IMR-90 (cell line): Measurements from ENCODE around the gene NPTX1. TPM values are rescaled to one million over a fixed set of nuclear protein-coding genes. Genes with fewer than 3 reads are reported as not detected.

ENCODE experiments used
- ATAC-seq: fragments of 200-7000 bp; cut with Tn5 transposase; 2 replicates; pipeline ENCODE4 v1.9.1; 2020; ENCODE audit warnings: low read depth, mild to moderate bottlenecking, moderate library complexity
- BruUV-seq: library from RNA; stranded (reverse); fragments of 400-500 nt; replicated peaks from 2 replicates; lab custom pipeline; 2021; lab: Mats Ljungman, UMichigan
- CTCF ChIA-PET: fragments of 300-600 bp; formaldehyde crosslinking; extraction: SDS; loops from one replicate; lab custom pipeline; 2021; ENCODE audit warnings: antibody characterized with exemption; lab: Yijun Ruan, JAX
- POLR2A ChIA-PET: fragments of 300-600 bp; sonication (Branson Sonifier 250); formaldehyde crosslinking; loops from one replicate; lab custom pipeline; 2022; ENCODE audit warnings: antibody characterized with exemption; ENCODE audit not compliant: unreplicated experiment; lab: Charles Lee
- DNase-seq: peaks from one replicate; pipeline ENCODE4 v3.0.0; 2013
- H2AFZ ChIP-seq: replicated peaks from 2 replicates; pipeline ENCODE3; 2013; ENCODE audit warnings: low read length, mild to moderate bottlenecking; ENCODE audit not compliant: poor library complexity
- H2AK5ac ChIP-seq: 2 replicates; pipeline ENCODE4 v1.6.1; 2013; ENCODE audit warnings: low read depth, low read length, inconsistent platforms
- H2AK9ac ChIP-seq: replicated peaks from 2 replicates; pipeline ENCODE3; 2013; ENCODE audit warnings: mild to moderate bottlenecking, low read depth, low read length, moderate library complexity; ENCODE audit not compliant: poor library complexity
- H2BK120ac ChIP-seq: 2 replicates; pipeline ENCODE4 v1.6.1; 2013; ENCODE audit warnings: low read depth, low read length, inconsistent platforms
- H2BK15ac ChIP-seq: 3 replicates; pipeline ENCODE4 v1.6.1; 2013; ENCODE audit warnings: low read depth, low read length, inconsistent platforms
- H2BK20ac ChIP-seq: 2 replicates; pipeline ENCODE4 v1.6.1; 2013; ENCODE audit warnings: low read depth, mild to moderate bottlenecking, inconsistent platforms, low read length, moderate library complexity
- H2BK5ac ChIP-seq: 2 replicates; pipeline ENCODE4 v1.6.1; 2013; ENCODE audit warnings: mild to moderate bottlenecking, low read depth, low read length, inconsistent platforms; ENCODE audit not compliant: poor library complexity, severe bottlenecking
- H3K14ac ChIP-seq: replicated peaks from 2 replicates; pipeline ENCODE4 v1.6.1; 2013; ENCODE audit warnings: low read depth, low read length, inconsistent platforms
- H3K18ac ChIP-seq: 2 replicates; pipeline ENCODE4 v1.6.1; 2013; ENCODE audit warnings: low read depth, low read length, control low read depth
- H3K23ac ChIP-seq: 2 replicates; pipeline ENCODE4 v1.6.1; 2013; ENCODE audit warnings: low read depth, low read length, inconsistent platforms
- H3K27ac ChIP-seq: 2 replicates; pipeline ENCODE4 v1.5.1; 2013; ENCODE audit warnings: mild to moderate bottlenecking, control low read depth, low read length; ENCODE audit not compliant: insufficient read depth
- H3K27me3 ChIP-seq: 2 replicates; pipeline ENCODE4 v1.6.1; 2013; ENCODE audit warnings: low read length; ENCODE audit not compliant: control insufficient read depth, insufficient read depth
- H3K36me3 ChIP-seq: 2 replicates; pipeline ENCODE4 v1.6.1; 2013; ENCODE audit warnings: low read length, mixed read lengths; ENCODE audit not compliant: control insufficient read depth, insufficient read depth
- H3K4ac ChIP-seq: 2 replicates; pipeline ENCODE4 v1.6.1; 2013; ENCODE audit warnings: low read depth, low read length, inconsistent platforms
- H3K4me1 ChIP-seq: 2 replicates; pipeline ENCODE4 v1.6.1; 2013; ENCODE audit warnings: low read length, mixed read lengths; ENCODE audit not compliant: control insufficient read depth, insufficient read depth
- H3K4me2 ChIP-seq: 2 replicates; pipeline ENCODE4 v1.6.1; 2013; ENCODE audit warnings: low read depth, mild to moderate bottlenecking, control low read depth, low read length, moderate library complexity
- H3K4me3 ChIP-seq: 2 replicates; pipeline ENCODE4 v1.5.1; 2013; ENCODE audit warnings: low read depth, mild to moderate bottlenecking, control low read depth, low read length, moderate library complexity; ENCODE audit not compliant: insufficient read depth
- H3K56ac ChIP-seq: 2 replicates; pipeline ENCODE4 v1.6.1; 2013; ENCODE audit warnings: low read length, inconsistent platforms; ENCODE audit not compliant: insufficient read depth; ENCODE audit errors: extremely low read depth
- H3K79me1 ChIP-seq, 2 experiments: 2 replicates each; pipeline ENCODE4 v1.6.1; 2013; ENCODE audit warnings: low read length in 2 of 2, inconsistent platforms in 1 of 2, low read depth in 1 of 2
- H3K9ac ChIP-seq: 2 replicates; pipeline ENCODE4 v1.6.1; 2013; ENCODE audit warnings: low read depth, low read length, control low read depth
- H3K9me1 ChIP-seq: 2 replicates; pipeline ENCODE4 v1.6.1; 2013; ENCODE audit warnings: low read length, inconsistent platforms; ENCODE audit not compliant: insufficient read depth
- H3K9me3 ChIP-seq: 2 replicates; pipeline ENCODE4 v1.6.1; 2013; ENCODE audit warnings: low read length; ENCODE audit not compliant: control insufficient read depth, insufficient read depth
- H4K20me1 ChIP-seq: 2 replicates; pipeline ENCODE4 v1.6.1; 2013; ENCODE audit warnings: low read length, inconsistent platforms; ENCODE audit not compliant: insufficient read depth
- H4K5ac ChIP-seq: 2 replicates; pipeline ENCODE4 v1.6.1; 2013; ENCODE audit warnings: mild to moderate bottlenecking, low read depth, low read length, control low read depth
- H4K8ac ChIP-seq, 2 experiments: 2 replicates each; pipeline ENCODE4 v1.6.1; 2013; ENCODE audit warnings: low read depth in 2 of 2, low read length in 2 of 2, control low read depth in 1 of 2, inconsistent platforms in 1 of 2
- H4K91ac ChIP-seq: 2 replicates; pipeline ENCODE4 v1.6.1; 2013; ENCODE audit warnings: low read depth, low read length, inconsistent platforms; ENCODE audit not compliant: insufficient read depth
- BHLHE40 ChIP-seq: fragments of 150-350 bp; IDR thresholded peaks from 2 replicates; pipeline ENCODE4 v1.6.1; 2016; ENCODE audit warnings: mild to moderate bottlenecking, low read depth, low read length
- CEBPB ChIP-seq: IDR thresholded peaks from 2 replicates; pipeline ENCODE4 v1.6.1; 2012; ENCODE audit warnings: low read depth, low read length, improper control_type of control experiment
- CHD1 ChIP-seq: IDR thresholded peaks from 2 replicates; pipeline ENCODE4 v1.6.1; 2012; ENCODE audit warnings: low read depth, low read length, improper control_type of control experiment
- FOS ChIP-seq: fragments of 150-350 bp; IDR thresholded peaks from 2 replicates; pipeline ENCODE4 v1.6.1; 2016; ENCODE audit warnings: low read depth, low read length
- MAFK ChIP-seq: IDR thresholded peaks from 2 replicates; pipeline ENCODE4 v1.6.1; 2012; ENCODE audit warnings: low read depth, low read length, improper control_type of control experiment
- MAZ ChIP-seq: IDR thresholded peaks from 2 replicates; pipeline ENCODE4 v1.6.1; 2012; ENCODE audit warnings: low read depth, mild to moderate bottlenecking, low read length, improper control_type of control experiment, moderate library complexity, borderline replicate concordance
- MXI1 ChIP-seq: IDR thresholded peaks from 2 replicates; pipeline ENCODE4 v1.6.1; 2012; ENCODE audit warnings: low read depth, mild to moderate bottlenecking, low read length, moderate library complexity, borderline replicate concordance
- NFE2L2 ChIP-seq: fragments of 150-350 bp; IDR thresholded peaks from 2 replicates; pipeline ENCODE4 v1.6.1; 2016; ENCODE audit warnings: low read depth, mild to moderate bottlenecking, low read length
- POLR2A ChIP-seq: IDR thresholded peaks from 2 replicates; pipeline ENCODE4 v1.6.1; 2012; ENCODE audit warnings: mild to moderate bottlenecking, low read depth, low read length
- RAD21 ChIP-seq: IDR thresholded peaks from 2 replicates; pipeline ENCODE4 v1.6.1; 2012; ENCODE audit warnings: low read length, improper control_type of control experiment
- RCOR1 ChIP-seq: IDR thresholded peaks from 2 replicates; pipeline ENCODE4 v1.6.1; 2012; ENCODE audit warnings: mild to moderate bottlenecking, low read length, improper control_type of control experiment; ENCODE audit not compliant: insufficient replicate concordance
- RFX5 ChIP-seq: IDR thresholded peaks from 2 replicates; pipeline ENCODE4 v1.8.0; 2012; ENCODE audit warnings: low read depth, mild to moderate bottlenecking, low read length, moderate library complexity
- SMC3 ChIP-seq: fragments of 150-350 bp; IDR thresholded peaks from 2 replicates; pipeline ENCODE4 v1.6.1; 2016; ENCODE audit warnings: low read depth, mild to moderate bottlenecking, antibody characterized with exemption, low read length, moderate library complexity
- WGBS, 2 experiments: methylation state at CpG; one replicate each; pipeline versions ENCODE4 v1.1.5 to v1.1.7; 2013; ENCODE audit warnings: missing lambda C conversion rate in 2 of 2; ENCODE audit not compliant: insufficient read length in 1 of 2; ENCODE audit errors: extremely low coverage in 2 of 2; 5-methylcytosine and 5-hydroxymethylcytosine counted together
- dilution Hi-C: fragments of 300-500 bp; cut with HindIII; formaldehyde crosslinking; loops from one replicate; pipeline ENCODE4 v1.14.3; 2018; ENCODE audit warnings: low sequenced_read_pairs; ENCODE audit not compliant: unreplicated experiment
- in situ Hi-C: fragments of 300-500 bp; cut with MboI; formaldehyde crosslinking; loops from 3 replicates; pipeline ENCODE4 v1.14.3; 2019; ENCODE audit warnings: low sequenced_read_pairs, inconsistent platforms, mixed read lengths
- intact Hi-C: fragments of 100-400 bp; cut with micrococcal nuclease; formaldehyde crosslinking; loops from 2 replicates; pipeline ENCODE4 v1.10.0; 2022
- polyA plus RNA-seq, 3 experiments: library from polyadenylated mRNA; depleted of rRNA; stranded (reverse); fragments of >200 nt; gene quantifications; 2 replicates each; pipeline ENCODE4 v1.2.3, GENCODE V29; 2012; ENCODE audit warnings: low replicate concordance in 1 of 3
- total RNA-seq: library from RNA; depleted of rRNA; stranded (reverse); fragments of >200 nt; gene quantifications from 2 replicates; pipeline ENCODE4 v1.2.3, GENCODE V29; 2012
- TF ChIP-seq, protein P1 (sequence below): fragments of 150-350 bp; IDR thresholded peaks from 2 replicates; pipeline ENCODE4 v1.6.1; 2016; ENCODE audit warnings: low read depth, mild to moderate bottlenecking, low read length, moderate library complexity, borderline replicate concordance
- TF ChIP-seq, protein P2 (sequence below): conservative IDR thresholded peaks from 2 replicates; pipeline ENCODE4 v1.5.1; 2012; ENCODE audit warnings: mild to moderate bottlenecking, low read depth, low read length, improper control_type of control experiment
- TF ChIP-seq, protein P3 (sequence below): fragments of 150-350 bp; IDR thresholded peaks from 2 replicates; pipeline ENCODE4 v1.6.1; 2017; ENCODE audit warnings: mild to moderate bottlenecking, antibody characterized with exemption, low read length, low read depth

NPTX1 gene
- total and polyA plus RNA-seq, 2 of the 4 experiments (the other 2 are of a cell fraction): 20.8 to 39.5 TPM

DNA sequence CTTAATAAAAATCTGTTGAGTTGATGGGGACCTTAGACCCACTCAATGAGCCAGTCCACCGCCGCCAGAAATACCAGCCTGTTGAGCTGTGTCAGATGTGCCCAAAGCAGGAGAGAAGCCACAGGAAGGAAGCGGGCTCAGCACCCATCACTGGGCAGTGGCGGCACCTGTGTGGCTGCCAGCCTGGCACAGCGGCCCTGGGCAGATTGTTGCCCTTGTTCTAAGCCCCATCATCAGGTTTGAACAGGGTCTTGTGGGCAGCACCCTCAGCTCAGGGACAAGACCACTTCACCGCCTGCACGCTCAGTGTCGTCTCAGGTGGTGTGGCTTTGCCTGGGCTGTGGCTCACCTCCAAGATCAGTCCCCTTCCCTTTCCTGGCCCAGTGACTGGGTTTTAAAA lies 52.1 kb downstream of the NPTX1 start:
- in situ Hi-C loops (loop anchor here (10.0 kb wide), 1 partner anchor 451 kb away; no protein-coding TSS in a partner anchor), dilution Hi-C loops (no loop called here), intact Hi-C loops (no loop called here)
- peak overlapping the region; percentile 37 for H2AK9ac ChIP-seq
- H3K9ac ChIP-seq: no peak overlapping the region
- no peak overlapping the region for H3K56ac ChIP-seq
- no peak overlapping the region for H2BK15ac ChIP-seq
- no peak overlapping the region for H3K23ac ChIP-seq
- POLR2A ChIA-PET: no interaction called here
- no peak overlapping the region for H2BK20ac ChIP-seq
- H3K18ac ChIP-seq: no peak overlapping the region
- H3K27ac ChIP-seq: no peak overlapping the region
- H3K9me1 ChIP-seq: peaks cover 4% of the 10 kb centered on the region
- no peak overlapping the region for H4K91ac ChIP-seq
- TF ChIP-seq BHLHE40 (no peak), RAD21 (no peak), CHD1 (no peak), MXI1 (no peak), CEBPB (no peak), NFE2L2 (no peak), POLR2A (no peak), MAFK (no peak), FOS (no peak), RFX5 (no peak), RCOR1 (no peak), MAZ (no peak), SMC3 (no peak)
- TF ChIP-seq, protein P1, sequence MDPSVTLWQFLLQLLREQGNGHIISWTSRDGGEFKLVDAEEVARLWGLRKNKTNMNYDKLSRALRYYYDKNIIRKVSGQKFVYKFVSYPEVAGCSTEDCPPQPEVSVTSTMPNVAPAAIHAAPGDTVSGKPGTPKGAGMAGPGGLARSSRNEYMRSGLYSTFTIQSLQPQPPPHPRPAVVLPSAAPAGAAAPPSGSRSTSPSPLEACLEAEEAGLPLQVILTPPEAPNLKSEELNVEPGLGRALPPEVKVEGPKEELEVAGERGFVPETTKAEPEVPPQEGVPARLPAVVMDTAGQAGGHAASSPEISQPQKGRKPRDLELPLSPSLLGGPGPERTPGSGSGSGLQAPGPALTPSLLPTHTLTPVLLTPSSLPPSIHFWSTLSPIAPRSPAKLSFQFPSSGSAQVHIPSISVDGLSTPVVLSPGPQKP: no peak
- TF ChIP-seq, protein P2, sequence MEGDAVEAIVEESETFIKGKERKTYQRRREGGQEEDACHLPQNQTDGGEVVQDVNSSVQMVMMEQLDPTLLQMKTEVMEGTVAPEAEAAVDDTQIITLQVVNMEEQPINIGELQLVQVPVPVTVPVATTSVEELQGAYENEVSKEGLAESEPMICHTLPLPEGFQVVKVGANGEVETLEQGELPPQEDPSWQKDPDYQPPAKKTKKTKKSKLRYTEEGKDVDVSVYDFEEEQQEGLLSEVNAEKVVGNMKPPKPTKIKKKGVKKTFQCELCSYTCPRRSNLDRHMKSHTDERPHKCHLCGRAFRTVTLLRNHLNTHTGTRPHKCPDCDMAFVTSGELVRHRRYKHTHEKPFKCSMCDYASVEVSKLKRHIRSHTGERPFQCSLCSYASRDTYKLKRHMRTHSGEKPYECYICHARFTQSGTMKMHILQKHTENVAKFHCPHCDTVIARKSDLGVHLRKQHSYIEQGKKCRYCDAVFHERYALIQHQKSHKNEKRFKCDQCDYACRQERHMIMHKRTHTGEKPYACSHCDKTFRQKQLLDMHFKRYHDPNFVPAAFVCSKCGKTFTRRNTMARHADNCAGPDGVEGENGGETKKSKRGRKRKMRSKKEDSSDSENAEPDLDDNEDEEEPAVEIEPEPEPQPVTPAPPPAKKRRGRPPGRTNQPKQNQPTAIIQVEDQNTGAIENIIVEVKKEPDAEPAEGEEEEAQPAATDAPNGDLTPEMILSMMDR: no peak
- TF ChIP-seq, protein P3, sequence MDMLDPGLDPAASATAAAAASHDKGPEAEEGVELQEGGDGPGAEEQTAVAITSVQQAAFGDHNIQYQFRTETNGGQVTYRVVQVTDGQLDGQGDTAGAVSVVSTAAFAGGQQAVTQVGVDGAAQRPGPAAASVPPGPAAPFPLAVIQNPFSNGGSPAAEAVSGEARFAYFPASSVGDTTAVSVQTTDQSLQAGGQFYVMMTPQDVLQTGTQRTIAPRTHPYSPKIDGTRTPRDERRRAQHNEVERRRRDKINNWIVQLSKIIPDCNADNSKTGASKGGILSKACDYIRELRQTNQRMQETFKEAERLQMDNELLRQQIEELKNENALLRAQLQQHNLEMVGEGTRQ: no peak
- ATAC-seq (no peak), DNase-seq (no peak)
- H3K4me1 ChIP-seq: no peaks in the 10 kb centered on the region
- no TSS peak for BruUV-seq
- no peak overlapping the region for H3K4me2 ChIP-seq
- no peak overlapping the region for H2BK120ac ChIP-seq
- H3K27me3 ChIP-seq: no peaks in the 10 kb centered on the region
- H3K14ac ChIP-seq: no peak overlapping the region
- peaks cover 12 to 18% of the 10 kb centered on the region in 2 experiments for H3K79me1 ChIP-seq
- no peak overlapping the region for H3K4me3 ChIP-seq
- no peak overlapping the region for H2AFZ ChIP-seq
- H3K9me3 ChIP-seq: no peaks in the 10 kb centered on the region
- peaks cover 15% of the 10 kb centered on the region for H4K20me1 ChIP-seq
- 90% methylated on average over 4 of the region's 8 CpGs; no CpG with 5 or more reads in 1 of the 2 experiments for WGBS, 2 experiments
- no peak overlapping the region for H2BK5ac ChIP-seq
- no peak overlapping the region for H3K4ac ChIP-seq
- H2AK5ac ChIP-seq: no peak overlapping the region
- CTCF ChIA-PET: no interaction called here
- no peak overlapping the region for H4K5ac ChIP-seq
- H3K36me3 ChIP-seq: peaks cover 13% of the 10 kb centered on the region
- no peak overlapping the region for H4K8ac ChIP-seq
